ENCODE results near the gene NOB1. TPM values are rescaled to one million over a fixed set of nuclear protein-coding genes. Genes with fewer than 3 reads are reported as not detected.

NOB1 gene
- total and polyA plus RNA-seq, 10 donors = 35.1 to 48.8 (median 41.4) TPM

- Histone ChIP-seq H3K4me1 (peaks cover 0 to 13% (median 6%) of the 10 kb centered on the region in 6 donors), H3K27ac (no peak overlapping the region), H3K4me3 (no peak overlapping the region), H3K27me3 (replicated peaks in 1 of 7) (no peaks in the 10 kb centered on the region), H3K36me3 (peaks cover 15 to 100% (median 96%) of the 10 kb centered on the region in 6 donors), H3K9me3 (no peaks in the 10 kb centered on the region)
- TF ChIP-seq CTCF (IDR thresholded peaks at IDR 0.05 in 8 of 11, conservative IDR thresholded peaks at IDR 0.05 in 3 of 11) (no peak), POLR2AphosphoS5 (IDR thresholded peaks at IDR 0.05) (peak in 1 of 3 donors; percentile 31), POLR2A (IDR thresholded peaks at IDR 0.05) (no peak)
- intact Hi-C loops (cut with DNase I; ENCODE audit: low total_unique reads) = no loop called here
- WGBS, 5 donors = 92 to 96% (median 94%) methylated on average over 33 to 35 of the region's 35 CpGs
- peak; percentile 59 for DNase-seq
Measured at GRCh38 chr16:69744363-69745231, 10.1 kb downstream of the NOB1 start.

DNA sequence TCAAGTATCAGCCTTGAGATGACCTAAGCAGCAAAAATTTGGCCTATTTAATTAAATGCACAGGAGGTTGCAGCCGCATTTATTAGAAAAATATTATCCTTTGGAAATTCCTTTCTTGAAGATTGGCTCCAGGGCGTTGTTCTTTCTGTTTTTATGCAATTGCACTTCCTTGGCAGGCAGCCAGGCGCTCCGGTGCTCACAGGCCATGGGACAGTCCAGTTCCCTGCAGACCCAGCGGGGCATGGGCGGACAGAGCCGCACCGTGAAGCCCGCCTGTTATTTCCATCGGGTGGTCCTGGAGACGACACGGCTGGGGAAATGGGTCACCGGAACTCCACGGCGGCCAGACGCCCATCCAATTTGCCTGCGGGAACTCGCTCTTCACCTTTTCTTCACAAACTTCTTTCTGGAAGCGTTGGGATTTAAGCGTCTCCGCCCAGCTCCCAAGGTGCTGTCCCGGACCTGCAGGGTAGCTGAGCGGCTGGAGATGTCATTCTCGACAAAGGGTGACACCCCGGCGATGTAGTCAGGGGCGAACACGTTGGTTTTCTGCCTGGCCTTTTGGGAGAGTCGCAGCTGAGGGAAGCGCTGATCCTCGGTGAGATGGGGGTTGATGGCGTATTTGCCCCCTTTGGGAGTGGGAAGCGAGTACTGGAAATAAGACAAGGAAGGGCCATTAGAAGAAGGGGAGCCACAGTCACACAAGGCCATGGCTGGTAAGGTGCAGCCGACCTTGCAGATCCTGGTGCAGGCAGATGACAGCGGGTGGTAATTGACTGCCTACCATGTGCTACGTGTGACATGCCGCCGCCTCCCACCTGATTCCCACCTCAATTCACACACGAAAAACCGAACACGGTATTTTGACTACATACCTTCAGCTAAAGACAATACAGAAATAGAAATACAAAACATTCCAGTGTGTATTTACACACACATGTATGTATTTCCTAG, 12.5 kb downstream of the NOB1 start:
- DNase-seq = peak; percentile 80
- intact Hi-C loops (cut with DNase I; ENCODE audit: low total_unique reads) = no loop called here
- TF ChIP-seq POLR2AphosphoS5 (IDR thresholded peaks at IDR 0.05) = peak in 2 of 3 donors; percentile 33 to 35
- TF ChIP-seq CTCF (IDR thresholded peaks at IDR 0.05 in 8 of 11, conservative IDR thresholded peaks at IDR 0.05 in 3 of 11) = no peak
- H3K9me3 ChIP-seq = no peaks in the 10 kb centered on the region
- H3K27ac ChIP-seq = peak overlapping the region in 2 of 8 donors; percentile 25 to 28
- WGBS, 5 donors = 82 to 90% (median 86%) methylated on average over 38 to 41 of the region's 41 CpGs
- H3K4me3 ChIP-seq = no peak overlapping the region
- H3K27me3 ChIP-seq (replicated peaks in 1 of 7) = no peaks in the 10 kb centered on the region
- peaks cover 0 to 13% (median 6%) of the 10 kb centered on the region in 6 donors for H3K4me1 ChIP-seq
- peaks cover 9 to 85% (median 73%) of the 10 kb centered on the region in 6 donors for H3K36me3 ChIP-seq

GRCh38 chr16:69741519-69741918, 13.2 kb downstream of the NOB1 start:
- H3K27me3 ChIP-seq (replicated peaks in 1 of 7) = no peaks in the 10 kb centered on the region
- TF ChIP-seq CTCF (IDR thresholded peaks at IDR 0.05 in 8 of 11, conservative IDR thresholded peaks at IDR 0.05 in 3 of 11) (no peak), POLR2AphosphoS5 (IDR thresholded peaks at IDR 0.05) (no peak), POLR2A (IDR thresholded peaks at IDR 0.05) (no peak)
- intact Hi-C loops (cut with DNase I; ENCODE audit: low total_unique reads) = no loop called here
- WGBS, 5 donors = 60 to 73% (median 68%) methylated on average over 8 of the region's 8 CpGs
- H3K36me3 ChIP-seq = peaks cover 9 to 78% (median 66%) of the 10 kb centered on the region in 6 donors
- peak overlapping the region in 2 of 8 donors; percentile 25 to 28 for H3K27ac ChIP-seq
- H3K9me3 ChIP-seq = no peaks in the 10 kb centered on the region
- no peak for DNase-seq
- H3K4me1 ChIP-seq = peaks cover 0 to 13% (median 6%) of the 10 kb centered on the region in 6 donors
- no peak overlapping the region for H3K4me3 ChIP-seq
